NCI-H146 treated with DMSO at 0.1 percent for 48 hours (cell line): ENCODE measurements around the gene ZNF100.
"Not testable (repeated sequence)": the region's sequence is repeated elsewhere in the genome, so short reads cannot be mapped to it uniquely, and the experiment has no call there.

Experiments used
- DNase-seq: peaks from one replicate; lab custom pipeline; 2025; ENCODE audit not compliant: unreplicated experiment; lab: John Stamatoyannopoulos, UW

The ZNF100 gene

GRCh38 chr19:21705393-21705792, 62.0 kb downstream of the ZNF100 start:
- no peak for DNase-seq

DNA sequence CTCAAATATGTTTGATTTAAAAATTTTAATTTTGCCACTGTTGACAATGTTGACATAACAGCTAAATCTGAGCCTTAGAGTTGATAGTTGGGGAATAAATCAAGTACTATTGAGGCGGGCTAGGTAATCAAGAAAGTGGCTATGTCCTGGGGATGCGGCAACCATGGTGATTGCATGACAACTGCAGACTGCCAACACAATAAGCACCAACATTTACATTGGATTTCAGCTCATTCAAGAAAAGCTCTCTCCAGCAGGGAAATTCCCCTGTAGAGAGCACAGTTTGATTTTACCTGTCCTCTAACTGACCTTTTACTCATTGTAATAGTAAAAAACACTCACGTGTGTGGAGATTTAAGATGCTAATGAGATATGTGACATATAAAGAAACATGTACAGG, 63.1 kb downstream of the ZNF100 start:
- DNase-seq = no peak

GRCh38 chr19:21699197-21699596, 68.2 kb downstream of the ZNF100 start:
- DNase-seq = peak; percentile 64

DNA sequence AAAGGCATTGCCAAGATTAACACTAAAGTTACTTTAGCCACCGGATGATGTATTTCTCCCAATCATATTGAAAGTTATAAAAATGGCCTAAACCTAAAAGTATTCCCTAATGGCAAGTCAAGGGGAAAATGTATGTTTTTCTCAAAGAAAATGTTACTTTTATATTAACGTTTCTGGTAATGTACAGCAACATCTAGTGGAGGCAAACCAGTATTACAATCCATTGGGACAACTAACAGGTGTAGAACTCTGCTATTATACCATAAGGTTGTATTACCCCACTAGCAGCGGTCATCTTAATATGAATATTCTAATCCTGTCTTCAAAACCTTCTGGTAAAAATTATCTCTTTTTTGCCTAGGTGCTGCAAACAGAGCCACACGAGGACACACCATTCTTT, 69.2 kb downstream of the ZNF100 start:
- peak; percentile 27 for DNase-seq

DNA sequence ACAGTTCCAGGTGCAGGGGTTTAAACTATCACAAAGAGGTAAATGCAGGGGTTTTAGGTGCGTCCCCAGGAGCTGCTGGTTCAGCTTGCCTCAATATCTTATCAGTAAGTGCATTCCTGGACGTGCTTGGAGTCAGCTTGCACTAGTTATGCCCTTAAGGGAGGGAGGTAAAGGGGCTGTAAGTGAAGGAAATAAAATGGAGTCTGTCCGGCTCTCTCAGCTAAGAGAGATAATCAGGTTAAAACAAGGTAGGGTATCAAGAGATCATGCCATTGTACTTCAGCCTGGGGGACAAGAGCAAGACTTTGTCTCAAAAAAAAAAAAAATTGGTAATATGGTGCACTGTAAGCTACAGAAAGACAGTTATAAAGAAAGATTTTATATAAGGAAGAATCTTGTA, 69.7 kb downstream of the ZNF100 start:
- no peak for DNase-seq

GRCh38 chr19:21694171-21694906, 73.0 kb downstream of the ZNF100 start:
- DNase-seq = no peak

DNA sequence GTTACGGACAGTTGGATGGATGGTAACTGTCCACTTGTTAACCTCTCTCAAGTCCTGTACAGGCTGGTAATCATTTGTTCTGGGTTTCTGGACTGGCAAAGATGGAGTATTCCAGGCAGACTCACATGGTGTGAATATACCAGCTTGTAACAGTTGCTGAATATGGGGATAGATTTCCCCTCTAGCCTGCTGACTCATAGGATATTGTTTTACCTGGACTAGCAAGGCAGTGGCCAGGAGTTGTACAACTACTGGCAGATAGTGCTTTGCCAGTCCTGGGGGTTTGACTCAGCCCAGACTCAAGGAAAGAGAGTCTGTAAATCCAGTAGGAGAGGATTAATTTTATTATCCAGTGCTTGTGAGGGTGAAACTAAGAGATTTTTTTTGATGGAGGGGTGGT, 74.0 kb downstream of the ZNF100 start:
- no peak for DNase-seq

DNA sequence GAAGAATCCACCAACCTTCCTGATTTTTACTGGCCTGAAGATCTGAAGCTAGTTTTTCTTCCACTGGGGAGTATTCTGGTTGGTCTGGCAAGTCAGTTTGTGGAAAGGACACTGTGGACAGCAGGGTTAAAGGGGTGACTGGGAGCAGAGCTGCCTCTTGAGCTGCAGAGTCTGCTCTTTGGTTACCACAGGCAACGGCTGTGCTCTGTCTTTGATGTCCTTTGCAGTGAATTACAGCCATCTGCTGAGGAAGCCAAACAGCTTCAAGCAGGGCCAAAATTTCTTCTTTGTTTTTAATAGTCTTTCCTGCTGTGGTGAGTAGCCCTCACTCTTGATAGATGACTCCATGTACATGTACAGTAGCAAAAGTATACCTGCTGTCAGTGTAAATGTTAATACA, 75.7 kb downstream of the ZNF100 start:
- no peak for DNase-seq

- DNase-seq = no peak
These were observed 78.9 kb downstream of the ZNF100 start for GRCh38 chr19:21688464-21688863.

GRCh38 chr19:21680671-21681070, 86.7 kb downstream of the ZNF100 start:
- DNase-seq = no peak

DNA sequence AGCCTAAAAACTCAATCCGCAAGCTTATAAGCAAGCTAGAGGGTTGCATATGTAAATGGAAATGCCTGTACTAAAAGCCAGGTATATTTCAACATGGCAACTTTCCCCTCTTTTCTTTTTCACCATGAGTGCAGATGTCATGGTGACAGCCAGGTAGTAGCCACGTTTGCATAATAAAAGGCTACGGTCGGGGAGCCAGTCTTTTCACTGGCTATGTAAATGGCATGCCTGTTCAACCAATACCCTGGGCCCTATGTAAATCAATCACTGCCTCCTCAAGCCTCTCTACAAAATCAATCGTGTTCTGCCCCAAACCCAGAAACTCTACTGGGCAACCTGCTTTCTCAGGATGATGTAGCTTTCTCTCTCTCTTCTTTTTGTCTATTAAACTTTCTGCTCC, 87.4 kb downstream of the ZNF100 start:
- no peak for DNase-seq

DNA sequence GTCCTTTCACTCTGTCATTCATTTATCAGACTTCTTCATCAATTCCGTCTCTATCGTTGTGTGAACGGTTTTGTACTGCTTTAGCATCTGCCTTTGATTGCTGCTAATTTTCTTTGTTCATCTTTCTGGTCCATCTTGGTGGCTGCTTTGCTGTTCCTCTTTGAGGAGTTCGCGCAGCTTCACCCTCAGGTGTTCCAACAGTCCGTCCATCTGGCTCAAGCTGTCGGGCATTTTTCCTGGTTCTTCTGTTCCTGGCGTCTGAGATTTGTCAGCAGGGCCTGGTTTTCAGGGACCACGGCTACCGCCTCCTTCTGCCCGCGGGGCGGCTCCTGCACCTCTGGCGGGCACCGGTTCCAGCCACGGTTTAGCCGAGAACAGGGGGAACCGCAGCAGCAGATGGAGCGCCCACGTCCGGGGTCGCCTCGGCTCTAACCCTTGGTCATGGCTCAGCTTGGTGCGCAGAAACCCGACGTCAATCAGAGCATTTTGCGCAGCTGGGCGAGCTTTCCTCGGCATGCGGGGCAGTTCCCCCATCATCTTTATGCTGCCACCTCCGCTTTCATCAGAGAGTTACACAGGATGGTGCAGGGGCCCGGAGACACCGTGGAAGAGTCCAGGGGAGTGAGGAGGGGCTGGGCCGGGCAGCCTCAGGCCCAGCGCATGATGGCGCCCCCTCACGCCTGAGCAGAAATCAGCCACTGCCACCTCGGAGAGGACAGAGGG, 89.5 kb downstream of the ZNF100 start:
- no peak for DNase-seq

DNA sequence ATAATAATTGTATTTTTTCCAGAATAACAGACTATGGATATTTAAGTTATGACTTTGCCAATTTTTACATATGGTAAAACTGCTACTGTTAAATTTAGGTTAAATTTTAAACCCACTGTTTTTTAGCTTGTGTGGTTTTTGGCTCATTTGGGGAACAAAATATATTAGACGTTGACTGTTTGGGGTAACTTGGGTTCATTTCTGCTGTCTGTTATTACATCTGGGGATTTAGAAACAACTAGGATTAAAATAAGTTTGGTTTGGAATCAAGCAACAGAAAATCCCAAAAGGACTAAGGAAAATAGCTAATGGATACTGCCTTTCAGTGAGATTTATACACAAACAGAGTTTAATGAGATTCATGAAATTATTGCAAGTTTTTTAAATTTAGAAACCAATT, 92.9 kb downstream of the ZNF100 start:
- no peak for DNase-seq

GRCh38 chr19:21673479-21673878, 93.9 kb downstream of the ZNF100 start:
- DNase-seq = not testable (repeated sequence)
